OCI-LY1 (cell line): ENCODE results near the gene PTPRD.

ENCODE experiments used
- CTCF ChIP-seq: fragments of 200-600 bp; sonication (generic), shearing (Covaris generic); IDR thresholded peaks from 2 replicates; pipeline ENCODE4 v1.5.1; 2017; ENCODE audit warnings: mild to moderate bottlenecking, antibody characterized with exemption, low read length, moderate library complexity, mixed read lengths
- EZH2 ChIP-seq: fragments of 200-600 bp; sonication (generic), shearing (Covaris generic); IDR thresholded peaks from 2 replicates; pipeline ENCODE4 v1.8.0; 2017; ENCODE audit warnings: borderline replicate concordance, mixed run types, mild to moderate bottlenecking, antibody characterized with exemption, low read length, moderate library complexity, mixed read lengths

GRCh38 chr9:9341203-9341602, 1271.6 kb downstream of the PTPRD start:
- TF ChIP-seq CTCF (no peak), EZH2 (no peak)
